Measurements from ENCODE around the gene PKLR. TPM values are rescaled to one million over a fixed set of nuclear protein-coding genes. Genes with fewer than 3 reads are reported as not detected.
A peak's percentile ranks its signal among the peaks of the same experiment; 100 is the strongest.
"Not testable (repeated sequence)": the region's sequence is repeated elsewhere in the genome, so short reads cannot be mapped to it uniquely, and the experiment has no call there.

Gene PKLR
- total and polyA plus RNA-seq, 10 donors, result 0.04 to 0.74 (median 0.39) TPM; not detected in 5

DNA sequence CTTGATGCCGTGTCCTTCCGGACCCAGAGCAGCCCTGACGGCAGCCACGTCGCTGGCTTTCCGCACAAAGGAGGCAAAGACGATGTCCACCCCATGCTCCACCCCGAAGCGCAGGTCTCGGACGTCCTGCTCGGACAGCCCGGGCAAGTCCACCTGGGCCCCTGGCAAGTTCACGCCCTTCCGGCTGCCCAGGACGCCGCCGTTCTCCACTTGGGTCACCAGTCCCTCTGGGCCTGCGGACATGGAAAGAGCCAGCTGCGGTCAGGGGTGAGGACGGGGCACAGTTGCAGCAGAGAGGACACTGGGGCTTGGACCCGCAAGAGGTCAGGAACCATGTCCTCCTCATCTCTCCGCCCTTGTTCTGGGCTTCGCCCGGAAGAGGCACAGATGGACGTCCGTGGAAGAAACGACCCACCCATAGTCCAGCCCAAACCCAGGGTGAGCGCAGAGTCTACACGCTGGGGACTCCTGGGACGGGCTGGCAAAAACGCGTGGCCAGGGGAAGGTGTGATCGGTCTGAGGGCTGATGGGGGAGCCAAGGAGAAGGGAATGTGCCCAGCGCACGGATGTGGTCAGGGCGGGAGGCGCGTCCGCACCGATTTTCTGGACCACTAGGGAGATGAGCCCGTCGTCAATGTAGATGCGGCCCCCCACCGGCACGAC is 6.6 kb downstream of the PKLR start:
- Histone ChIP-seq H3K27ac (no peak overlapping the region), H3K4me1 (peaks cover 0 to 12% (median 3%) of the 10 kb centered on the region in 6 donors), H3K36me3 (no peaks in the 10 kb centered on the region), H3K9me3 (no peaks in the 10 kb centered on the region), H3K4me3 (peak overlapping the region in 3 of 8 donors; percentile 5 to 26 (median 14)), H3K27me3 (replicated peaks in 1 of 7) (peaks cover 0 to 44% (median 21%) of the 10 kb centered on the region in 7 donors)
- intact Hi-C loops (cut with DNase I; ENCODE audit: low total_unique reads), result no loop called here
- WGBS, 5 donors, result 26 to 44% (median 38%) methylated on average over 29 to 46 of the region's 46 CpGs
- DNase-seq, result peak; percentile 68
- TF ChIP-seq, protein P1, sequence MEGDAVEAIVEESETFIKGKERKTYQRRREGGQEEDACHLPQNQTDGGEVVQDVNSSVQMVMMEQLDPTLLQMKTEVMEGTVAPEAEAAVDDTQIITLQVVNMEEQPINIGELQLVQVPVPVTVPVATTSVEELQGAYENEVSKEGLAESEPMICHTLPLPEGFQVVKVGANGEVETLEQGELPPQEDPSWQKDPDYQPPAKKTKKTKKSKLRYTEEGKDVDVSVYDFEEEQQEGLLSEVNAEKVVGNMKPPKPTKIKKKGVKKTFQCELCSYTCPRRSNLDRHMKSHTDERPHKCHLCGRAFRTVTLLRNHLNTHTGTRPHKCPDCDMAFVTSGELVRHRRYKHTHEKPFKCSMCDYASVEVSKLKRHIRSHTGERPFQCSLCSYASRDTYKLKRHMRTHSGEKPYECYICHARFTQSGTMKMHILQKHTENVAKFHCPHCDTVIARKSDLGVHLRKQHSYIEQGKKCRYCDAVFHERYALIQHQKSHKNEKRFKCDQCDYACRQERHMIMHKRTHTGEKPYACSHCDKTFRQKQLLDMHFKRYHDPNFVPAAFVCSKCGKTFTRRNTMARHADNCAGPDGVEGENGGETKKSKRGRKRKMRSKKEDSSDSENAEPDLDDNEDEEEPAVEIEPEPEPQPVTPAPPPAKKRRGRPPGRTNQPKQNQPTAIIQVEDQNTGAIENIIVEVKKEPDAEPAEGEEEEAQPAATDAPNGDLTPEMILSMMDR (IDR thresholded peaks at IDR 0.05 in 8 of 11, conservative IDR thresholded peaks at IDR 0.05 in 3 of 11), result no peak
- TF ChIP-seq POLR2AphosphoS5 (IDR thresholded peaks at IDR 0.05) (no peak), POLR2A (IDR thresholded peaks at IDR 0.05) (no peak)

DNA sequence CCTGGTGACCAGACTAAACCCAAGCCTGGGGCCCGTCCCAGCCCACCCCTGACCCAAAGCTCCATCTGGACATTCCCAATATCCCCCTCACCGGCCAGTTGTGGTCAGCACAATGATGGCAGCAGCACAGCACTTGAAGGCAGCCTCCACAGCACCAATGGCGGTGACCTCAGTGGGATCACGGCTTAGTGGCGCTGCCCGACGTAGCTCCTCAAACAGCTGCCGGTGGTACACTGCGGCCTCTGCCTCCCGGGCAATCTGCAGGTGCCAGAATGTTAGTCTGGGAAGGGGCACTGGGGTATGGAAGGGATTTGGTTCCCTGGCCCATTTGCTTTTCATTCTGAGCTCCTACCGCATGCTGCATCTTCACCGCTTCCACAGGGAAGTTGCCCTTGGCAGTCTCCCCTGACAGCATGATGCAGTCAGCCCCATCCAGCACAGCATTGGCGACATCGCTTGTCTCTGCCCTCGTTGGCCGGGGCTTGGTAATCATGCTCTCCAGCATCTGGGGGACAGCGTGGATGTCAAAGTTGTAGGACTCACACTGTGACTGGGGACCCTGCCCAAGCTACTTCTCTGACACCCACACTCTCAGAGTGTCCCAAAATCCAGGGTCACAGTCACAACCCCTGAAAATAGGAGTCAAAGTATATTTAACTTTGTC is 8.0 kb downstream of the PKLR start:
- DNase-seq, result peak; percentile 68
- Histone ChIP-seq H3K36me3 (no peaks in the 10 kb centered on the region), H3K4me1 (peaks cover 0 to 12% (median 3%) of the 10 kb centered on the region in 6 donors), H3K9me3 (no peaks in the 10 kb centered on the region), H3K27ac (no peak overlapping the region), H3K4me3 (no peak overlapping the region), H3K27me3 (replicated peaks in 1 of 7) (peaks cover 0 to 44% (median 21%) of the 10 kb centered on the region in 7 donors)
- intact Hi-C loops (cut with DNase I; ENCODE audit: low total_unique reads), result no loop called here
- 82 to 90% (median 87%) methylated on average over 17 of the region's 17 CpGs for WGBS, 5 donors
- TF ChIP-seq POLR2A (IDR thresholded peaks at IDR 0.05) (no peak), POLR2AphosphoS5 (IDR thresholded peaks at IDR 0.05) (no peak)
- TF ChIP-seq, protein P1 (IDR thresholded peaks at IDR 0.05 in 8 of 11, conservative IDR thresholded peaks at IDR 0.05 in 3 of 11), result no peak

DNA sequence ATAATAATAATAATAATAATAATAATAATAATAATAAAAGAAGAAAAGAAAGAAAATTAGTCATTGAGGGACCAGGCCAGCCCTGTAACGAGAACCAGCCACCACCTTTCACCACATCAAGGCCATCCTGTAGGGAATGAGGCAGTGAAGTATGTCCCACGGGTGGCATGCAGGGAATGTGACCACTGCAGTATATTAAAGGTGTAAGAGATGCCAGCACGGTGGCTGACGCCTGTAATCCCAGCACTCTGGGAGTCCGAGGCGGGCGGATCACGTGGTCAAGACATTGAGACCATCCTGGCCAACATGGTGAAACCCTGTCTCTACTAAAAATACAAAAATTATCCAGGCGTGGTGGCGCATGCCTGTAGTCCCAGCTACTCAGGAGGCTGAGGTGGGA is 10.2 kb downstream of the PKLR start:
- DNase-seq; H3K4me3 ChIP-seq; H3K9me3 ChIP-seq; intact Hi-C loops (cut with DNase I; ENCODE audit: low total_unique reads); H3K27ac ChIP-seq; H3K36me3 ChIP-seq: not testable (repeated sequence)
- WGBS, 5 donors, result 82 to 92% (median 86%) methylated on average over 10 of the region's 10 CpGs
- Histone ChIP-seq H3K4me1 (peaks cover 0 to 12% (median 3%) of the 10 kb centered on the region in 6 donors), H3K27me3 (replicated peaks in 1 of 7) (peaks cover 0 to 32% (median 18%) of the 10 kb centered on the region in 7 donors)

DNA sequence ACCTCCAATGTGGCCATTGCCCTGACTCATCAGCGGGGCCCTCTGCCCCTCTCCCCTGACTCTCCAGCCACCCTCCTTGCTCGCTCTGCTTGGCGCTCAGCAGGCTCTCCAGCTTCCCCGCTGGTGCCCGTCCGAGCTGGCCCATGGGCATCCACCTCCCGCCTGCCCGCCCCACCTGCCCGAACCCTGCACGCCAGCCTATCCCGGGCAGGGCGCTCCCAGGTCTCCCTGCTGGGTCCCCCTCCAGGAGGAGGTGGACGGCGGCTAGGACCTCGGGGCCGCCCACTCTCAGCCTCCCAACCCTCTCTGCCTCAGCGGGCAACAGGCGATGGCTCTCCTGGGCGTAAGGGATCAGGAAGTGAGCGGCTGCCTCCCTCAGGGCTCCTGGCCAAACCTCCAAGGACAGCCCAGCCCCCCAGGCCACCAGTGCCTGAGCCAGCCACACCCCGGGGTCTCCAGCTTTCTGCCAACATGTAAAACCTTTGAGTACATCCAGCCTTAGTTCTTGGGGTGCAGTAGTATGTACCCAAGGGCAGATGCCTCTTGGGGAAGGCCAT is 13.2 kb downstream of the PKLR start:
- 77 to 97% (median 86%) methylated on average over 13 to 21 of the region's 21 CpGs for WGBS, 5 donors
- no peaks in the 10 kb centered on the region for H3K36me3 ChIP-seq
- H3K27me3 ChIP-seq (replicated peaks in 1 of 7), result peaks cover 0 to 3% (median 0%) of the 10 kb centered on the region in 7 donors
- no peak overlapping the region for H3K27ac ChIP-seq
- intact Hi-C loops (cut with DNase I; ENCODE audit: low total_unique reads), result no loop called here
- TF ChIP-seq, protein P1 (IDR thresholded peaks at IDR 0.05 in 8 of 11, conservative IDR thresholded peaks at IDR 0.05 in 3 of 11), result no peak
- TF ChIP-seq POLR2A (IDR thresholded peaks at IDR 0.05), result no peak
- TF ChIP-seq POLR2AphosphoS5 (IDR thresholded peaks at IDR 0.05), result no peak
- no peaks in the 10 kb centered on the region for H3K9me3 ChIP-seq
- peak; percentile 43 for DNase-seq
- H3K4me1 ChIP-seq, result no peaks in the 10 kb centered on the region
- no peak overlapping the region for H3K4me3 ChIP-seq

Measured in spleen (tissue), 11 donors.